HG03469 (cell line): ENCODE results near the gene PRCD.

Source experiments
- ATAC-seq: cut with Tn5 transposase; IDR thresholded peaks from one replicate; pipeline ENCODE4 v1.9.1; 2021; ENCODE audit warnings: mild to moderate bottlenecking, moderate library complexity, moderate number of reproducible peaks; ENCODE audit not compliant: unreplicated experiment

PRCD gene

GRCh38 chr17:76538281-76538931 lies 1.4 kb upstream of the PRCD start:
- no peak for ATAC-seq

GRCh38 chr17:76538941-76539570 lies 788 bp upstream of the PRCD start:
- ATAC-seq, result no peak

- no peak for ATAC-seq
Measured at GRCh38 chr17:76540381-76541300, 797 bp downstream of the PRCD start.

- ATAC-seq, result no peak
Measured at GRCh38 chr17:76541739-76542454, 2.1 kb downstream of the PRCD start.

- no peak for ATAC-seq
Measured at GRCh38 chr17:76542566-76542971, 2.7 kb downstream of the PRCD start.

GRCh38 chr17:76542984-76543383 lies 3.1 kb downstream of the PRCD start:
- ATAC-seq, result no peak

GRCh38 chr17:76543482-76543825 lies 3.6 kb downstream of the PRCD start:
- no peak for ATAC-seq

GRCh38 chr17:76543826-76544545 lies 4.1 kb downstream of the PRCD start:
- no peak for ATAC-seq

GRCh38 chr17:76544546-76545365 lies 4.9 kb downstream of the PRCD start:
- no peak for ATAC-seq

GRCh38 chr17:76545918-76546555 lies 6.2 kb downstream of the PRCD start:
- no peak for ATAC-seq

- no peak for ATAC-seq
Measured at GRCh38 chr17:76546556-76547182, 6.8 kb downstream of the PRCD start.

GRCh38 chr17:76547183-76547641 lies 7.4 kb downstream of the PRCD start:
- ATAC-seq, result no peak

GRCh38 chr17:76547642-76548202 lies 7.9 kb downstream of the PRCD start:
- no peak for ATAC-seq

GRCh38 chr17:76548378-76549214 lies 8.8 kb downstream of the PRCD start:
- ATAC-seq, result no peak

- ATAC-seq, result no peak
Measured at GRCh38 chr17:76549215-76549518, 9.3 kb downstream of the PRCD start.

- no peak for ATAC-seq
Measured at GRCh38 chr17:76549539-76549938, 9.7 kb downstream of the PRCD start.
